Measurements from ENCODE around the gene XAF1. TPM values are rescaled to one million over a fixed set of nuclear protein-coding genes. Genes with fewer than 3 reads are reported as not detected.
A peak's percentile ranks its signal among the peaks of the same experiment; 100 is the strongest.

The XAF1 gene
- total RNA-seq, result 1 to 10 TPM; 4.2 to 4.6 TPM

- Histone ChIP-seq H3K27ac (peak within 1 kb of the TSS in 3 of 4 donors; percentile 58 to 63 (median 59)), H3K27me3 (no peaks in the 10 kb centered on the region), H3K4me1 (no peaks in the 10 kb centered on the region), H3K9me3 (no peaks in the 10 kb centered on the region), H3K4me3 (no peak within 1 kb of the TSS), H3K36me3 (replicated peaks in 1 of 2; ENCODE audit: insufficient read depth in 1 of 2, low read depth in 2 of 2) (no peaks in the 10 kb centered on the region)
- DNase-seq (peak in 1 of 4 donors; percentile 27), ATAC-seq (no peak)
- intact Hi-C loops (cut with DNase I), result no loop called here
- 52 to 56% methylated on average over 11 to 14 of the region's 14 CpGs for WGBS, 2 donors
- TF ChIP-seq POLR2A (IDR thresholded peaks at IDR 0.05) (no peak), CTCF (IDR thresholded peaks at IDR 0.05) (no peak)
Measured at GRCh38 chr17:6755731-6756184, at the start of gene XAF1. XAF1 (plus strand) TSS chr17:6756046; CDS start chr17:6756079, 33 bp downstream.

GRCh38 chr17:6706499-6706898, 49.3 kb upstream of the XAF1 start:
- no peaks in the 10 kb centered on the region for H3K4me1 ChIP-seq
- H3K27me3 ChIP-seq, result no peaks in the 10 kb centered on the region
- TF ChIP-seq CTCF (IDR thresholded peaks at IDR 0.05), result no peak
- no peak for TF ChIP-seq POLR2A (IDR thresholded peaks at IDR 0.05)
- H3K36me3 ChIP-seq (replicated peaks in 1 of 2; ENCODE audit: insufficient read depth in 1 of 2, low read depth in 2 of 2), result no peaks in the 10 kb centered on the region
- no peak overlapping the region for H3K4me3 ChIP-seq
- ATAC-seq (no peak), DNase-seq (no peak)
- 74 to 87% methylated on average over 5 to 14 of the region's 14 CpGs for WGBS, 2 donors
- no peak overlapping the region for H3K27ac ChIP-seq
- H3K9me3 ChIP-seq, result no peaks in the 10 kb centered on the region
- intact Hi-C loops (cut with DNase I), result no loop called here

- intact Hi-C loops (cut with DNase I), result no loop called here
- no peaks in the 10 kb centered on the region for H3K9me3 ChIP-seq
- TF ChIP-seq POLR2A (IDR thresholded peaks at IDR 0.05) (no peak), CTCF (IDR thresholded peaks at IDR 0.05) (no peak)
- DNase-seq, result no peak
- H3K4me1 ChIP-seq, result no peaks in the 10 kb centered on the region
- no peak overlapping the region for H3K27ac ChIP-seq
- H3K4me3 ChIP-seq, result no peak overlapping the region
- no peaks in the 10 kb centered on the region for H3K36me3 ChIP-seq (replicated peaks in 1 of 2; ENCODE audit: insufficient read depth in 1 of 2, low read depth in 2 of 2)
- no peak for ATAC-seq
- H3K27me3 ChIP-seq, result no peaks in the 10 kb centered on the region
- 53 to 63% methylated on average over 8 of the region's 8 CpGs for WGBS, 2 donors
Measured at GRCh38 chr17:6706996-6707395, 48.9 kb upstream of the XAF1 start.

GRCh38 chr17:6708357-6708961, 47.4 kb upstream of the XAF1 start:
- intact Hi-C loops (cut with DNase I), result no loop called here
- Histone ChIP-seq H3K27me3 (peaks cover 0 to 4% of the 10 kb centered on the region in 2 donors), H3K36me3 (replicated peaks in 1 of 2; ENCODE audit: insufficient read depth in 1 of 2, low read depth in 2 of 2) (no peaks in the 10 kb centered on the region), H3K4me1 (peaks cover 7% of the 10 kb centered on the region), H3K27ac (no peak overlapping the region), H3K9me3 (no peaks in the 10 kb centered on the region), H3K4me3 (no peak overlapping the region)
- TF ChIP-seq CTCF (IDR thresholded peaks at IDR 0.05) (no peak), POLR2A (IDR thresholded peaks at IDR 0.05) (no peak)
- DNase-seq (no peak), ATAC-seq (no peak)
- WGBS, 2 donors, result 71 to 78% methylated on average over 12 of the region's 12 CpGs

- H3K27me3 ChIP-seq, result peaks cover 0 to 9% of the 10 kb centered on the region in 2 donors
- intact Hi-C loops (cut with DNase I), result no loop called here
Measured at GRCh38 chr17:6710317-6710716, 45.5 kb upstream of the XAF1 start.

More at GRCh38 chr17:6710317-6710716, 45.5 kb upstream of the XAF1 start:
- peaks cover 11% of the 10 kb centered on the region for H3K4me1 ChIP-seq
- no peaks in the 10 kb centered on the region for H3K36me3 ChIP-seq (replicated peaks in 1 of 2; ENCODE audit: insufficient read depth in 1 of 2, low read depth in 2 of 2)
- 74 to 78% methylated on average over 11 of the region's 11 CpGs for WGBS, 2 donors
- ATAC-seq (no peak), DNase-seq (no peak)
- no peak overlapping the region for H3K27ac ChIP-seq
- no peak for TF ChIP-seq POLR2A (IDR thresholded peaks at IDR 0.05)
- TF ChIP-seq CTCF (IDR thresholded peaks at IDR 0.05), result no peak
- no peaks in the 10 kb centered on the region for H3K9me3 ChIP-seq
- H3K4me3 ChIP-seq, result no peak overlapping the region

All from body of pancreas (tissue), 4 donors.